B cell (primary cell): ENCODE results near the gene TPST2.

Source experiments
- EZH2 ChIP-seq: IDR thresholded peaks from 2 replicates; pipeline ENCODE4 v1.6.1; 2012; ENCODE audit warnings: borderline replicate concordance, low read depth, mild to moderate bottlenecking, moderate library complexity, low read length; ENCODE audit not compliant: insufficient read depth, poor library complexity, severe bottlenecking
- TF ChIP-seq, protein P1 (sequence below): fragments of 200-600 bp; IDR thresholded peaks from one replicate; pipeline ENCODE4 v1.8.0; 2022; ENCODE audit warnings: antibody characterized with exemption, mild to moderate bottlenecking

DNA sequence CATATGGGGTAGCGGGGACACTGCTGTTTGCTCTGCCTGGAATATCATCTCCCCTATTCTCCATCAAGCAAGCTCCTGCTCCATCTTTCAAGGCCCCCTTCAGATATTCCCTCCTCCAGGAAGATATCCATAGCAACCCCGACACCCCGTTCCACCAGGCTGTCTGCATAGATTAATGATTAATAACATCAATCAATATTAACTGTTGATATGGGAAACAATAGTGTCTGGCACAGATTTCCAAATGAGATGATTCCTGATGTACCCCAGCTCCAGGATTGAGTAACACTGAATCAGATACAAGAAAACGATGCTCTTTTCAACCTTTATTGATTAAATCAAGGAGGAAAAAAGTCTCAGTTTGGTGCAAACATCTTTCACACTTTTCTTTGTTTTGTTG is 7.5 kb upstream of the TPST2 start:
- TF ChIP-seq, protein P1, sequence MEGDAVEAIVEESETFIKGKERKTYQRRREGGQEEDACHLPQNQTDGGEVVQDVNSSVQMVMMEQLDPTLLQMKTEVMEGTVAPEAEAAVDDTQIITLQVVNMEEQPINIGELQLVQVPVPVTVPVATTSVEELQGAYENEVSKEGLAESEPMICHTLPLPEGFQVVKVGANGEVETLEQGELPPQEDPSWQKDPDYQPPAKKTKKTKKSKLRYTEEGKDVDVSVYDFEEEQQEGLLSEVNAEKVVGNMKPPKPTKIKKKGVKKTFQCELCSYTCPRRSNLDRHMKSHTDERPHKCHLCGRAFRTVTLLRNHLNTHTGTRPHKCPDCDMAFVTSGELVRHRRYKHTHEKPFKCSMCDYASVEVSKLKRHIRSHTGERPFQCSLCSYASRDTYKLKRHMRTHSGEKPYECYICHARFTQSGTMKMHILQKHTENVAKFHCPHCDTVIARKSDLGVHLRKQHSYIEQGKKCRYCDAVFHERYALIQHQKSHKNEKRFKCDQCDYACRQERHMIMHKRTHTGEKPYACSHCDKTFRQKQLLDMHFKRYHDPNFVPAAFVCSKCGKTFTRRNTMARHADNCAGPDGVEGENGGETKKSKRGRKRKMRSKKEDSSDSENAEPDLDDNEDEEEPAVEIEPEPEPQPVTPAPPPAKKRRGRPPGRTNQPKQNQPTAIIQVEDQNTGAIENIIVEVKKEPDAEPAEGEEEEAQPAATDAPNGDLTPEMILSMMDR = no peak
- TF ChIP-seq EZH2 = no peak
